ENCODE data around the gene OR13J1.

OR13J1 gene

GRCh38 chr9:35856882-35857281 is 13.3 kb downstream of the OR13J1 start:
- peak; percentile 28 for DNase-seq

GRCh38 chr9:35856206-35856605 is 14.0 kb downstream of the OR13J1 start:
- DNase-seq = peak; percentile 15

- peak; percentile 15 for DNase-seq
Measured at GRCh38 chr9:35854091-35854762, 16.0 kb downstream of the OR13J1 start.

GRCh38 chr9:35852876-35853865 is 17.0 kb downstream of the OR13J1 start:
- peak; percentile 45 for DNase-seq

- DNase-seq = no peak
Measured at GRCh38 chr9:35852267-35852815, 17.9 kb downstream of the OR13J1 start.

GRCh38 chr9:35847792-35848572 is 22.2 kb downstream of the OR13J1 start:
- DNase-seq = no peak

- no peak for DNase-seq
Measured at GRCh38 chr9:35845824-35846771, 24.1 kb downstream of the OR13J1 start.

- no peak for DNase-seq
Measured at GRCh38 chr9:35844628-35845270, 25.5 kb downstream of the OR13J1 start.

GRCh38 chr9:35842795-35843194 is 27.4 kb downstream of the OR13J1 start:
- no peak for DNase-seq

GRCh38 chr9:35842020-35842745 is 28.0 kb downstream of the OR13J1 start:
- DNase-seq = no peak

GRCh38 chr9:35841645-35841900 is 28.6 kb downstream of the OR13J1 start:
- no peak for DNase-seq

- DNase-seq = no peak
Measured at GRCh38 chr9:35840881-35841644, 29.1 kb downstream of the OR13J1 start.

GRCh38 chr9:35839926-35840325 is 30.3 kb downstream of the OR13J1 start:
- DNase-seq = no peak

GRCh38 chr9:35836595-35836994 is 33.6 kb downstream of the OR13J1 start:
- DNase-seq = no peak

GRCh38 chr9:35835766-35836165 is 34.4 kb downstream of the OR13J1 start:
- DNase-seq = no peak

GRCh38 chr9:35835216-35835632 is 35.0 kb downstream of the OR13J1 start:
- no peak for DNase-seq

GRCh38 chr9:35834260-35835215 is 35.7 kb downstream of the OR13J1 start:
- no peak for DNase-seq

- no peak for DNase-seq
Measured at GRCh38 chr9:35832814-35833213, 37.4 kb downstream of the OR13J1 start.

- DNase-seq = no peak
Measured at GRCh38 chr9:35831040-35831439, 39.2 kb downstream of the OR13J1 start.
